Mammary microvascular endothelial cell (primary cell): ENCODE measurements around the gene LRRC72. TPM values are rescaled to one million over a fixed set of nuclear protein-coding genes. Genes with fewer than 3 reads are reported as not detected.

Source experiments
- total RNA-seq: library from RNA; depleted of rRNA; stranded (reverse); fragments of >200 nt; gene quantifications from 2 replicates; pipeline ENCODE4 v1.2.3, GENCODE V29; 2015

The LRRC72 gene
- not detected in 2 replicates for total RNA-seq

GRCh38 chr7:16526742-16527540 is at the start of gene LRRC72:
Gene LRRC72, plus strand, starts transcription at chr7:16526825. Its CDS starts 128 bp downstream, at chr7:16526953.

Other genes starting within 250 kb of the LRRC72 start
- 1.4 TPM in 2 replicates for gene CRPPA, start 105.3 kb upstream of the LRRC72 start, total RNA-seq
- gene SOSTDC1, start 61.1 kb upstream of the LRRC72 start, total RNA-seq, result not detected in 2 replicates
- gene ANKMY2, start 118.9 kb downstream of the LRRC72 start, total RNA-seq, result 9.1 and 10.9 TPM in 2 replicates
- gene BZW2, start 119.4 kb downstream of the LRRC72 start, total RNA-seq, result 128 and 130 TPM in 2 replicates
- gene TSPAN13, start 226.9 kb downstream of the LRRC72 start, total RNA-seq, result 55.2 and 56.2 TPM in 2 replicates